K562 (cell line): ENCODE results near the gene NRM. TPM values are rescaled to one million over a fixed set of nuclear protein-coding genes. Genes with fewer than 3 reads are reported as not detected.
A peak's percentile ranks its signal among the peaks of the same experiment; 100 is the strongest.

Experiments
- AFF1 ChIP-seq, 2 experiments: fragments of 450-650 bp; IDR thresholded peaks; 2 replicates each; pipeline ENCODE4 v1.6.1; 2018; ENCODE audit warnings: mild to moderate bottlenecking in 2 of 2, low read depth in 1 of 2; ENCODE audit not compliant: partially characterized antibody in 2 of 2
- CBFA2T2 ChIP-seq: fragments of 450-650 bp; conservative IDR thresholded peaks from 2 replicates; pipeline ENCODE4 v1.6.1; 2017; ENCODE audit warnings: mild to moderate bottlenecking
- CXXC5 ChIP-seq: fragments of 250-450 bp; sonication (Bioruptor Pico); IDR thresholded peaks from 2 replicates; pipeline ENCODE4 v1.8.0; 2022; ENCODE audit warnings: inconsistent platforms, mild to moderate bottlenecking, moderate library complexity
- ELK3 ChIP-seq: fragments of 450-650 bp; formaldehyde crosslinking; IDR thresholded peaks from 2 replicates; pipeline ENCODE4 v1.4.0; 2020; ENCODE audit warnings: mild to moderate bottlenecking
- HNRNPH1 ChIP-seq: fragments of 200-400 bp; formaldehyde crosslinking; optimal IDR thresholded peaks from 2 replicates; pipeline ENCODE3; 2017; ENCODE audit warnings: low read depth, mild to moderate bottlenecking, low read length, moderate library complexity
- HOXB6 ChIP-seq: fragments of 250-450 bp; sonication (Bioruptor Pico); IDR thresholded peaks from 2 replicates; pipeline ENCODE4 v1.5.1; 2022; ENCODE audit warnings: mild to moderate bottlenecking, borderline replicate concordance
- ILF3 ChIP-seq: fragments of 450-650 bp; IDR thresholded peaks from 2 replicates; pipeline ENCODE4 v1.6.1; 2018; ENCODE audit warnings: antibody characterized with exemption, mild to moderate bottlenecking, moderate library complexity, borderline replicate concordance
- ILK ChIP-seq: fragments of 450-650 bp; IDR thresholded peaks from 2 replicates; pipeline ENCODE4 v1.6.1; 2016; ENCODE audit warnings: missing genetic modification characterization, low read depth, mild to moderate bottlenecking, missing compliant biosample characterization, moderate library complexity, borderline replicate concordance
- KLF10 ChIP-seq: fragments of 250-450 bp; sonication (Bioruptor Pico); IDR thresholded peaks from 2 replicates; pipeline ENCODE4 v1.6.1; 2021; ENCODE audit warnings: matching md5 sums
- POLR3G ChIP-seq: IDR thresholded peaks from 2 replicates; pipeline ENCODE4 v1.6.1; 2011; ENCODE audit not compliant: insufficient read length, insufficient replicate concordance; ENCODE audit errors: extremely low read depth
- PTRF ChIP-seq: fragments of 450-650 bp; IDR thresholded peaks from 2 replicates; pipeline ENCODE4 v1.6.1; 2016; ENCODE audit warnings: mild to moderate bottlenecking, missing genetic modification characterization, missing compliant biosample characterization
- RBM39 ChIP-seq: fragments of 200-400 bp; formaldehyde crosslinking; optimal IDR thresholded peaks from 2 replicates; pipeline ENCODE3; 2018; ENCODE audit warnings: low read depth, low read length
- TAF15 ChIP-seq: fragments of 200-400 bp; formaldehyde crosslinking; IDR thresholded peaks from 2 replicates; pipeline ENCODE4 v1.6.1; 2017; ENCODE audit warnings: mild to moderate bottlenecking, low read depth, low read length, moderate library complexity
- TCF7 ChIP-seq: sonication (generic); IDR thresholded peaks from 2 replicates; pipeline ENCODE4 v1.6.1; 2016; ENCODE audit warnings: antibody characterized with exemption, borderline replicate concordance
- YBX1 ChIP-seq: fragments of 450-650 bp; IDR thresholded peaks from 2 replicates; pipeline ENCODE4 v1.7.1; 2016; ENCODE audit warnings: mild to moderate bottlenecking
- ZFPM2 ChIP-seq: fragments of 250-450 bp; sonication (Bioruptor Pico); IDR thresholded peaks from 2 replicates; pipeline ENCODE4 v1.5.1; 2022; ENCODE audit warnings: mild to moderate bottlenecking
- ZFX ChIP-seq: sonication (generic); formaldehyde crosslinking; IDR thresholded peaks from 2 replicates; pipeline ENCODE4 v1.8.0; 2022; ENCODE audit warnings: mild to moderate bottlenecking, missing genetic modification reagents, moderate library complexity
- ZNF184 ChIP-seq: sonication (generic); formaldehyde crosslinking; IDR thresholded peaks from 2 replicates; pipeline ENCODE4 v1.5.0; 2020; ENCODE audit warnings: missing genetic modification reagents
- ZNF239 ChIP-seq: fragments of 250-450 bp; sonication (Bioruptor Pico); IDR thresholded peaks from 2 replicates; pipeline ENCODE4 v1.4.0; 2020; ENCODE audit warnings: mild to moderate bottlenecking
- ZNF583 ChIP-seq: fragments of 250-450 bp; sonication (Bioruptor Pico); IDR thresholded peaks from 2 replicates; pipeline ENCODE4 v1.4.0; 2020
- ZNF699 ChIP-seq: fragments of 250-450 bp; sonication (Bioruptor Pico); IDR thresholded peaks from 2 replicates; pipeline ENCODE4 v1.8.0; 2021; ENCODE audit warnings: mild to moderate bottlenecking, moderate library complexity; ENCODE audit not compliant: insufficient replicate concordance
- ZNF79 ChIP-seq: fragments of 250-450 bp; sonication (Bioruptor Pico); IDR thresholded peaks from 2 replicates; pipeline ENCODE4 v1.4.0; 2020; ENCODE audit warnings: low read depth, mild to moderate bottlenecking, moderate library complexity
- polyA plus RNA-seq, 8 experiments: library from polyadenylated mRNA; depleted of rRNA in 4 of 8; stranded (reverse) in 5 of 8; unstranded in 3 of 8; fragments of >200 nt; fragmentation: Nextera tagmentation in 2 of 8; fragmentation: Illumina TruSeq in 1 of 8; extraction: Ambion mirVana in 2 of 8; extraction: Trizol in 1 of 8; gene quantifications; 2 replicates each; pipeline versions ENCODE4 v1.2.1 to v1.2.3, GENCODE V29; 2011 to 2014; ENCODE audit warnings: inconsistent platforms in 1 of 8, missing spikeins in 1 of 8
- total RNA-seq, 7 experiments: library from RNA; depleted of rRNA in 6 of 7; stranded (reverse); fragments of >200 nt in 6 of 7; fragmentation: Illumina TruSeq in 2 of 7; extraction: Trizol in 2 of 7; gene quantifications; 2 replicates each; pipeline versions ENCODE4 v1.2.1 to v1.2.3, GENCODE V29; 2011 to 2021; ENCODE audit warnings: low replicate concordance in 1 of 7

NRM gene
- total and polyA plus RNA-seq, 9 of the 15 experiments (the other 6 are each of a cell fraction or from before 2014, with no cell fraction given): 9.7 to 58.2 (median 18.1) TPM

GRCh38 chr6:30721198-30722024, 30.6 kb upstream of the NRM start (continued):
- TF ChIP-seq CXXC5 (CRISPR knock-in tag): peak; percentile 99
- no peak for TF ChIP-seq TAF15
- no peak for TF ChIP-seq ZFX (CRISPR knock-in tag)
- TF ChIP-seq POLR3G: no peak
- no peak for TF ChIP-seq ZNF79 (CRISPR knock-in tag)
- TF ChIP-seq PTRF (tag): no peak
- TF ChIP-seq ILK (tag): no peak
- peak; percentile 19; the same call in 1 of the 2 replicates for TF ChIP-seq TCF7
- TF ChIP-seq ZNF184: no peak
- peak; percentile 98 for TF ChIP-seq ILF3
- peak; percentile 40 to 69 for TF ChIP-seq AFF1 (IDR thresholded peaks at IDR 0.05; ENCODE audit: low read depth in 1 of 2, partially characterized antibody in 2 of 2)
- no peak for TF ChIP-seq RBM39
- TF ChIP-seq ZNF583 (CRISPR knock-in tag): peak; percentile 82
- TF ChIP-seq KLF10 (CRISPR knock-in tag): 0 out of 2 replicates have a peak, but pooled peaks have one; percentile 33
- peak; percentile 88 for TF ChIP-seq HNRNPH1
- TF ChIP-seq ELK3: 0 out of 2 replicates have a peak, but pooled peaks have one; percentile 27
- no peak for TF ChIP-seq ZNF699 (CRISPR knock-in tag)
- TF ChIP-seq YBX1: no peak
- TF ChIP-seq CBFA2T2: peak; percentile 61
- TF ChIP-seq ZNF239 (CRISPR knock-in tag): no peak
- TF ChIP-seq HOXB6: peak; percentile 40; the same call in 1 of the 2 replicates
- TF ChIP-seq ZFPM2 (CRISPR knock-in tag): no peak
